ENCODE results near the gene PUM1.

GRCh38 chr1:30899577-30900389 lies 165.7 kb downstream of the PUM1 start:
- TF ChIP-seq CTCF (IDR thresholded peaks at IDR 0.05) (no peak), EP300 (IDR thresholded peaks at IDR 0.05) (no peak), POLR2A (IDR thresholded peaks at IDR 0.05; ENCODE audit: low read depth) (no peak)

Measured in esophagus muscularis mucosa (tissue), 4 donors.